Measurements from ENCODE around the gene ACSL3. TPM values are rescaled to one million over a fixed set of nuclear protein-coding genes. Genes with fewer than 3 reads are reported as not detected.

Gene ACSL3
- total RNA-seq, 1 donor from 2014 or later, result 58.7 TPM

DNA sequence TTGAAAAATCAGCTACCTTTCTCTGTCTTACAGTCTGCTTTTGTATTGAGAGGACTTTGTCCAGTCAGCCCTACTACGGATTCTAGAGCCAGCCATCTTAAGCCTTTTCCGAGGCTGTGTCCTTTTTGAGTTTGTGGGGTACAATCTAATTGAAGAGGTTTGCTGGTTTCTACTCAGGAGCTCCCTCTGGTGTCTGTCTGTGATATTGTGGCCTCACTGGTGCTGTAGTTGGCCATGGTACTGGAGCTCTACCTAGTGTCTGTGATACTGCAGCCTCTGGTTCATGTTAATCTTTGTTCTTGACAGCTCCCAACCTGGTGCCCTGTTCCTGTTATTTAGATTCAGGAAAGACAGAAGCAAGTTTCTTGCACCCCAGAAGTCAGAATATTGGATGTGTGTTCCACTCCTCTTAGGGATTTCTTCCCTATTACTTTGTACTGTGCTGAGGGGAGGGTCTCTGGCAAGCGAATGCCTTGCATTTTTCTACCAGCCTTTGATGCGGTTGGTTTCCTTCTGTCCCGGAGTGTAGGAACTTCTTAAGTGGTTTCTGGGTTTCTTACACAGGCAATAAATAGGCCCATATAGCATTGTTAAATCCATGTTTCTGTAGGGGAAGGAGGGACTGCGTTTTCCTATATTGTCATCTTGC lies 78.5 kb downstream of the ACSL3 start:
- no peak for DNase-seq (ENCODE audit: low spot score)

DNA sequence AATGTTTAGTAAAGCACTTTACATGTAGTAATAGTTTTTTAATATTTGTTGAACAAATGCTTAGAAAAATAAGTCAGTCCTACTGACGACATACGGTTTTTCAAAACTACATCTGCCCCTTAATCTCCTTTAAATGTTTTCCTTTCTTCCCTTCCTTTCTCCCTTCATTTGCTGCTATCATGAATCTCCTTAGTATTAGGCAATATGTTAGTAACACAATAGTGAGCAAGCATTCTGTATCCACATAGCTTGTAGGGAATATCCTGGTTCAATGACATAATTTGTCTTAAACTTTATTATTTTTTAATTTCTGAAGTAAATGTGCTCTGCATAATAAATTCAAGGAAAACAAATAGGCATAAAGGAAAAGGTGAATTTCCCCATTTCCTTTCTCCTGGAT lies 79.1 kb downstream of the ACSL3 start:
- DNase-seq (ENCODE audit: low spot score), result no peak

DNA sequence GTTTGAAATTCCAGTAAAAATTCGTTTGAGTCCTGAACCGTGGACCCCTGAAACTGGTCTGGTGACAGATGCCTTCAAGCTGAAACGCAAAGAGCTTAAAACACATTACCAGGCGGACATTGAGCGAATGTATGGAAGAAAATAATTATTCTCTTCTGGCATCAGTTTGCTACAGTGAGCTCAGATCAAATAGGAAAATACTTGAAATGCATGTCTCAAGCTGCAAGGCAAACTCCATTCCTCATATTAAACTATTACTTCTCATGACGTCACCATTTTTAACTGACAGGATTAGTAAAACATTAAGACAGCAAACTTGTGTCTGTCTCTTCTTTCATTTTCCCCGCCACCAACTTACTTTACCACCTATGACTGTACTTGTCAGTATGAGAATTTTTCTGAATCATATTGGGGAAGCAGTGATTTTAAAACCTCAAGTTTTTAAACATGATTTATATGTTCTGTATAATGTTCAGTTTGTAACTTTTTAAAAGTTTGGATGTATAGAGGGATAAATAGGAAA lies 80.7 kb downstream of the ACSL3 start:
- DNase-seq (ENCODE audit: low spot score), result no peak

DNA sequence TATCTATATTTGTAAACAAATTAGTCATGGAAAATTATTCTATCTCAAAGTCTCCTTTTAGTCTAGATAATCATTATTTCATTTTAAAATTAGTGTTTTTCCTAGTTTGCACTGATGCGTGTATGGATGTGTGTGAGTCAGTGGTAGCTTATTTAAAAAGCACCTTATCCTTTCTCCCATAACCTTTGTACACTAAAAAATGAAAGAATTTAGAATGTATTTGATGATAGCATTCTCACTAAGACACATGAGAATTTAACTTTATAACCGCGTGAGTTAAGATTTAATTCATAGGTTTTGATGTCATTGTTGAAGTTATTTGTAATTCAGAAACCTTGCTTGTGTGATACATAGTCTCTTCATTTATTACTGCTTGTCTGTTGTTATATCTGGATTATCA lies 81.7 kb downstream of the ACSL3 start:
- DNase-seq (ENCODE audit: low spot score), result no peak

DNA sequence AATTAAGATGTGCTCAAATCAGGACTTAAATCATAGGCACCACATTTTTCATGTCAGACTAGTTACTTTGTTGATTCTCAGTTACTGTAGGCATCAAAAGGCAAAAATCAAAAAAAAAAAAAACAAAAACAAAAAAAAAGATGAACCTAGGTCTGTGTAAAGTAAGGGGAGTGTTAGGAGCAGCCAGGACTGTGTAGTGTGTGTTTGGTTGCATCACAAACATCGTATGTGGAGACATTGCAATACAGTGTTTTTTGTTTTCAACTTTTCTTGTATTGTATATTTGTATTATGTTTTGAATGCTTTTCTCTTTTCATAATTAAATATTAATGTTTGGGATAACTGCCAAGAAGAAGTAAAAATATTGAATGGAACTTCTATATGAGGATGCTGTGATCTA lies 82.1 kb downstream of the ACSL3 start:
- DNase-seq (ENCODE audit: low spot score), result no peak

DNA sequence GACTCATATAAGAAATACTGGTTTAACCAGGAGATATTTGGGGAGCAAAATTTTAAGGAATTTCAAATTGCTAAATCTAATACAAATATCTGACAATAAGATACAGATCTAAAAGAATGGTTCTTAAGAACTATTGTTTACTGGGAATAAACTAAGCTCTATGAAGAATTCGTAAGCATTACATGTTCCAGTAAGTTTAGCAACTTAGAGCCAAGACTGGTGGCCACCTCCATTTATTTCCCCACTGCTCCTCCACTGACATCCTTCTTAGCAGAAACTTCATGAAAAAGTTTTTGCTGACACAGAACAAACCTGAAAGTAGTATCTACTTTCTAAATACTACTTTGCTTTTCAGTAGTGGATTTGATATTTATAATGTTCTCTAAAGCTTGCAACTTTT lies 83.0 kb downstream of the ACSL3 start:
- no peak for DNase-seq (ENCODE audit: low spot score)

DNA sequence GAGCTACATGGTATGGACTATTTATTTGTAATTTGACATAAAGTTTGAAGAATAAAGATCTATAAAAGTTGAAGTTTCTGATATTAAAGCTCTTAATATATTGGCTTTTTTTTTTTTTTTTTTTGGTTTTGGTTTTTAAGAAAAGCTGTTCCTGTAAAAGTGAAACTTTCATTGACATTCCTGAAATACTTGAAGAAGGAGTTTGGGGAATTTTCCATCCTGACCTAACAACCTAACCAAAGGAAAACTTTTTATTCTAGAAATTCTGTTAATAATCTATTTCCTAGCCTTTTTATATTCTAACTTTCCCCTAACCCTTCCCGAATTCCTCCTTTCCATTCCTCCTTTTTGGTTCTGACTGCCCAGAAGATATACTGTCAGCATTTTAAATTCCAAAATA lies 83.7 kb downstream of the ACSL3 start:
- no peak for DNase-seq (ENCODE audit: low spot score)

DNA sequence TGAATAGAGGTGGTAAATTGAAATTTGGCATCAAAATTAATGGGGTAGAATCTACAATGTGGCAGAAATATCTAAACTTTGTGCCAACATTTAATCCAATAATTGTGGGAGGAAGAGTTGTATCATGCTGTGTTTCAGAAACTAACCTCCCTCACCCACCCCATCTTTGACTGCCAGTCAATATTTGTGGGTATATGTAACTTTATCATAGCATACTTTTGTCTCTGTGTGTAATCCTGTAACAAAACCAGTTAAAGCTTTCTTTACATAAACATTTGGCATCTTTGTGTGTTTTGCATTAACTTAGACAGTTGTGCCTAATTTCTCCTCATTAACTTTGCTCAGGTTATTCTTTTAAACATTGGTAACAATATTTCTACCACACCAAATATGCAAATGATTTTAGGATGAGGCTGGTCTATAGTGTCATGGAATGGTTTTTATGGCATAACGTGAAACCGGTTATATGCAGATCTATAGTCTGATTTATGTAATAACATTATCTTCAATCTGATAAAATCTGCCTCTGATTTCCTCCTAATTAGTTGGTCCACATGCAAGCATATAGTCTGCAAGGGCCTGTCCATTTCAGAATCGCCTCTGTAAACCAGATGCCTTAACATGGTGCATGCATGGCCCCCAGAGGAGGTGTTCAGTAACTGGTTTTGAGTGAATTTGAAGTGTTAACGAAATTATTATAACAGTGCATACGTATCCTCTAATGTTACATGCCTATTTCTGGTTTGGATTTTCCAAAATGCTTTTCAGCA lies 84.3 kb downstream of the ACSL3 start:
- DNase-seq (ENCODE audit: low spot score), result no peak

DNA sequence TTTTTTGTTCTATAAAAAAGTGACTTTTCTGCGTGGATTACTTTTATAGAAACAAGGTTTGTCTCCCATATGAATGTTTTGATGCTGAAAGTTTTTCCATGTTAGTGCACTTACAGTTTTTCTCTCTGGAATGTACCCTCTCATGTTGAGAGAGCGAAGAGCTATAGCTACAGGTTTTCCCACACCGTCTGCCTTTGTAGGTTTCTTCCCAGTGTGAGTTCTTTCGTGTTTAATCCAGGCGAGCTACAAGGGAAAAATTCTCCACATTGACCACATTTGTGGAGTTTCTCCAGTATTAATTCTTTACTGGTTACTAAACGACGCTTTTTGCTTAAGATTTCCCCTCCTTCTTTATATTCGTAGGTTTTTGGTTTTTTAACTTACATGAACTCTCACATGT lies 85.1 kb downstream of the ACSL3 start:
- no peak for DNase-seq (ENCODE audit: low spot score)

DNA sequence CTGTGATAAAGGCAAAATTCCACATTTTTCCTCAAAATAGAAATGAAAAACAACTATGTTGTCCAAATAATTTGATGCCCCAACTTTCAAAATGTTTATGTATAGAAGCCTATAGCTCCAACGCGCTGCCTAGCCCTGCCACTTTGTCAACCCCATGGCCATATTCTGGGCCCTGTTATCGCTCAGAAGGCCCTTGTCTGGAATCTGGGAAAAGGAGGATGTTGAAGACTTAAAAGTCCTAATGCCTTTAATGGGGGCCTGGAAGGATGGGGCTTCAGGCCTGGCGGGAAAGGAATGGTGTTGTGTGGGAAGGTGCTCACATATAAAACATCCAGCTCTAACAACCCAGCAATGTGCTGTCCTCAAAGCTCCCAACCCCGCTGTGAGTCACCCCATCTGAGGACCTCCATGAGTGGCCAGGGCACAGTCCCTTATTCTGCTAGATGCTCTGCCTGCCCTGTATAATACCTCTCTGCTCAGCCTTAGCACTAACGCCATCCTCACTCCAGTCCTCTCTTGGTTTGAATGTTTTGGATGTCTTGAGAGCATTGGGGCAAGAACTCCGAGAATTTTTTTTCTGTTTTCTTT lies 86.0 kb downstream of the ACSL3 start:
- no peak for DNase-seq (ENCODE audit: low spot score)

DNA sequence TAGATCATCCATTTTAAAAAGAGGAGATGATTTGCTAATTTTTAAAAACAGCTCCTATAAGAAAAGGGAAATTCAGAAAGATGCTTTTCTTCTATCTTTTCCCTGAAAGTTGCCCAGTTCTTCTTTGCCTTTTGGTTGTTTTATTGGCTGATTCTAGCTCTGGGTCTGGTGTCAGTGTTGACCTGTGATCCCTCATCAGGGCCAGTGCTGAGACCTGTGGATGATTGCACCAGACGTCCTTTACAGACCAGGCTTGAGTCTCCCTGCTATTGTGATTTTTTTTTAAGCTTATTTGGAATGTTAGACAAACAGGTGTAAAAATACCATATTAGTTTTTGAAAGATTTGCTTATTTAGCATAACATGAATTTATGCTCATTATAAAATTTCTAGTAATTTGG lies 88.2 kb downstream of the ACSL3 start:
- no peak for DNase-seq (ENCODE audit: low spot score)

DNA sequence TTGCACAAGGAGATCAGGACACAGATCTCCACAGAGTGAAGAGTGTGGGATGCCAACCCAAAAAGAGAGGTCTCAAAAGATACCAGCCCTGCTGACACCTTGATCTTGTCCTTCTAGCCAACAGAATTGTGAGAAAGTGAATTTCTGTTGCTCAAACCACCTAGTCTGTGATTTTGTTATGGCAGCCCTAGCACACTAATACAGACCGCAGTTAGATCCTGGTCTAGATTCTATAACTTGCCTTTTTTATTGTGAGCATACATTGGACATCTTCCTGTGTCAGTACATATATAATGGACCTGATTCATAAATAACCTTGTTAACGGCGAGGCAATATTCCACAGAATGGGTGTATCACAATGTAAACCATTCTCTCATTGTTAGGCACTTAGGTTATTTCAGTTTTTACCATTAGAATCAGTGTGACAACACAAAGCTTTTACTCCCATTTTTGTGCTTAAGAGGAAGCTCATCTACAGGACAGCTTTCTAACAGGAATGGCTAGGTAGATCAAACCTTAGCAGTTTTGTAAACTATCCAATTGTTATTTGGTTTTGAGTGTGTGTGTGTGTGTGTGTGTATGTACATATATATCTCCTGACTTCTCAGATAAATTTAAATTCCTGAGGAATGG lies 89.0 kb downstream of the ACSL3 start:
- DNase-seq (ENCODE audit: low spot score), result no peak

DNA sequence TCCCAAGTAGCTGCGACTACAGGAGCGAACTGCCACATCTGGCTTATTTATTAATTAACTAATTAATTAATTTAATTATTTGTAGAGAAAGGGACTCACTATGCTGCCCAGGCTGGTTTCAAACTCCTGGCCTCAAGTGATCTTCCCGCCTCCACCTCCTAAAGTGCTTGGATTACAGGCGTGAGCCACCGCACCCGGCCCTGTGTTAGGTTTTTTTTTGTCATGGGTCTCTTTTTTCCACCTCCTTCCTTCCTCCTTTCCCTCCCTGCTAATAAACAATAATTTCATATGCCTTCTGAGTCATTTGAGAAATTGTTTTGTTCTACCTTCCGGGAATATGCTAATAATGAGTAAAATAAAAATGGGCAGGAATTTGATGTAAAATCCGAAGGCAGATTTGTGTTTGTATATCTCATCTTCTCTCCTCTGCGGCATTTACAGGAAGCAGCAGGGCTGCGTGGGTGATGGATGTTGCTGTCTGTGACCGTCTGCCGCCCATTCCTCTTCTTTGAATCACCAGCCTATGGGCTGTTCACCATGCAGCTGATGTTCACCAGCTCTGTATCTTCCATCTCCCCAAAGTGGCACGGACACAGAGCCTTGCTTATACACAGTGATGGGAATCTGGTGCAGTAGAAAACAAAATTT lies 89.9 kb downstream of the ACSL3 start:
- DNase-seq (ENCODE audit: low spot score), result no peak

DNA sequence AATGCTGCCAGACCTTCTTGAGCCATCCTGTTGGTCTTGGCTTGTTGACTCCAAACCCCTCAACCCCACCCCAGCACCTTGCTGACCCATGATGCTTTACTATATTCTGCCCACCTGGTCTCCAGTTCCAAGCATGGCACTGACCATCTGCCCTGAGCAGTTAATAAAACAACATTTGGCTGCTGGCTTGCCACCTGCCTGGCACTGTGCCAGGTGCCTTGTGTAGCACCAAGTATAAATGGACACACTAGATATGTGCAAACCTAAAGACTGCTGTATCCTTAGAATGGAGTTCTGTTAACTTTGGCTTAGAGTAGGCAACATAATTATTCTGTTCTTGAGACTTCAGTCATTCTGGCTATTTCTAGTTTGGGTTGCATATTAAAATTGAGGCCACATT lies 91.4 kb downstream of the ACSL3 start:
- DNase-seq (ENCODE audit: low spot score), result no peak

DNA sequence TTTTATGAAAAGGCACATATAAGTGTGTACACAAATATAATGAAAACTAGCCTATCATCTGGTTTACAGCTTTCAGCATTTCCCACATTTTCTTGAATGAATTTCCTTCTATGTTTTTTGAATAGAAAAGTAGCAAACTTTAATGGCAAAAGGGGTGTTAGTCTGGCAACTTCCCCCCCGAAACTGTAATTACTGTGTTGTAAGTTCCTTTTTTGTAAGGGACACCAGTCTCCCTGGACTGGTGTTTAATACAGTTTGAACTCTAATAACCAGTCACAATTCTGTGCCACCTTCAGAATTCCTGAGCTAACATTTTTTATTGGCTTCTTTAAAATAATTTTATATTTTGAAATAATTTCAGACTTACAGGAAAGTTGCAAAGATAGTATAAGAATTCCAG lies 94.2 kb downstream of the ACSL3 start:
- DNase-seq (ENCODE audit: low spot score), result no peak

DNA sequence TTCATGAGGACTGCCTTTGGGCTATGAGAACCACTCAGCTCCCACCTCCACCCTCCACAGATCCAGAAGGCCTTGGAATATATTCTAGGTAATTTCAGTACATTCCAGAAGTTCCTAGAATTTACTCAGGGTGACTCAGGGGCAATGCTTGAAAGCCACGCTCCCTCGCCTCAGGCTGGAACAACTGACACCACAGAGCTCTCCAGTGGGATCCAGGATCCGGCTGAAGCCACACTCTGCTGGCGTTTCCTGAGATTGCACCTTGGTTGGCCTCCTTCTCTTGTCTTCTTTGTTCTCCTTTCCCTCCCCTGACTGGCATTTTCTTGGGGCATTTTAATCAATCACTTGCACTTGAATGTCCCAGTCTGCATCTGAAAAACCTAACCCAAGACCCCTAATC lies 98.5 kb downstream of the ACSL3 start:
- no peak for DNase-seq (ENCODE audit: low spot score)

DNA sequence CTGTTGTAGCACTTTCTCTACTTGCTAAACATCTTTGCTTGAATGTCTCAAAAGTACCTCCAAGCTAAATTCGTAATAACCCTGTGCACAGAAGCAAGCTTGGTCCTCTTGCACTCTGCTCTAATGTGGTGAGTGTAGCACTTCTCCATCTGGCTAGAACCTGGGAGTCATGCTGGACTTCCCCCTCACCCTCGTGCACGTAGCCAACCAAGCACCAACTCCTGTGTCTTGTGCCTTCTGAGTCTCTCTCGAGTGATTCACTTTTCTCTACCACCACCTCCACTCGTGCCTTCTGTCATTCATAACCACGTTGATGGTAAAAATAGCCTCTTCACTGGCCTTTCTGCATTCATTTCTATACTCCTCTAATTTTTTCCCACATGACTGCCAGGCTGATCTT lies 99.3 kb downstream of the ACSL3 start:
- no peak for DNase-seq (ENCODE audit: low spot score)

DNA sequence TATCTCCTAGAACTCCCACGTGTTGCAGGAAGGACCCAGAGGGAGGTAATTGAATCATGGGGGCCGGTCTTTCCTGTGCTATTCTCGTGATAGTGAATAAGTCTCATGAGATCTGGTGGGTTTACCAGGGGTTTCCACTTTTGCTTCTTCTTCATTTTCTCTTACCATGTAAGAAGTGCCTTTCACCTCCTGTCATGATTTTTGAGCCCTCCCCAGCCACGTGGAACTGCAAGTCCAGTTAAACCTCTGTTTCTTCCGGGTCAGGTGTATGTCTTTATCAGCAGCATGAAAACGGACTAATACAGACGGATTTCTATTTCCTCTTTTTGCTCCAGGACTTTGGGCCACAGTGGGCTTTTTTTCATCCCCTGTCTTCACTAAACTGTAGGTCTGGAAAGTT lies 102.8 kb downstream of the ACSL3 start:
- no peak for DNase-seq (ENCODE audit: low spot score)

DNA sequence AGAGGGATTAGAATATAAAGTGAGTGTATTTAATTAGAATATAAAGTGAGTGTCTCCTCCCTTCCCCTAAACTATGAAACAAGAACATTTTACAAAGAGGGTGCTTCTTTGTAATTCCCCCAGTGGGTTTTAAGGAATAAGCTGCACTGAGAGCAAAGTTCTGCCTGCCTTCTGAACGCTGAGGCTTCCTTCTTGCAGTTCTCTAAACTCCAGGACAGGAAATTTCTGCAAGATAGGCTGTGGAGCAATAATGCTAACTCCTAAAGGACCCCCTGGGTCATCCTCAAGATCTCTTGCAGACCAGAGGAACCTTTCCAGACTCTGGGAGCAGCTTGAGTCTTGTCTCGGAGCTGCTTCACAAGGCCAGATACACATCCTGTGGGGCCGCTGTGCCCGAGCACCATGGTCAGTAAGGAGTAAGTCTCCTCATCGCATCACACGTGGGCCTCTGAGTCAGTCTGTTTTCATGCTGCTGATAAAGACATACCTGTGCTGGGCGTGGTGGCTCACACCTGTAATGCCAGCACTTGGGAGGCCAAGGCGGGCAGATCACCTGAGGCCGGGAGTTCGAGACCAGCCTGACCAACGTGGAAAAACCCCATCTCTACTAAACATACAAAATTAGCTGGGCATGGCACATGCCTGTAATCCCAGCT lies 103.7 kb downstream of the ACSL3 start:
- DNase-seq (ENCODE audit: low spot score), result no peak

DNA sequence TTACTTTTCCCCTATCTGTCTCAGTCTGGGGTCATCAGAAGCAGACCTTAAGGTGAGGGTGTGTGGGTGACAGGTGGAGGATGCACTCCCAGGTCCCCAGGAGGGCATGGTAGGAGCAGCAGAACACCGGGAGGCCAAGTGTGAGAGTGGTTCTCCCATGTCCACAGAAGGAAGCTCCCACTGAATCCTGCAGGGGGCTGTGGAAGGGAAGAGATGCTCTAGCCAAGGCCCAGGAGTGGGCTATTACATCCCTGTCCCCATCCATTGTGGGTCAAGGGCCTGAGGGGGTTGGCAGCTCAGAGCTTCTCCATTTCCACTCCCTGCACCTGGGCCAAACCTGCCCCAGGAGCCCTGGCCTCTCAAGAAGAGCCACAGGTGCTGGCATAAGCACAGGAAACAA lies 104.7 kb downstream of the ACSL3 start:
- DNase-seq (ENCODE audit: low spot score), result no peak

DNA sequence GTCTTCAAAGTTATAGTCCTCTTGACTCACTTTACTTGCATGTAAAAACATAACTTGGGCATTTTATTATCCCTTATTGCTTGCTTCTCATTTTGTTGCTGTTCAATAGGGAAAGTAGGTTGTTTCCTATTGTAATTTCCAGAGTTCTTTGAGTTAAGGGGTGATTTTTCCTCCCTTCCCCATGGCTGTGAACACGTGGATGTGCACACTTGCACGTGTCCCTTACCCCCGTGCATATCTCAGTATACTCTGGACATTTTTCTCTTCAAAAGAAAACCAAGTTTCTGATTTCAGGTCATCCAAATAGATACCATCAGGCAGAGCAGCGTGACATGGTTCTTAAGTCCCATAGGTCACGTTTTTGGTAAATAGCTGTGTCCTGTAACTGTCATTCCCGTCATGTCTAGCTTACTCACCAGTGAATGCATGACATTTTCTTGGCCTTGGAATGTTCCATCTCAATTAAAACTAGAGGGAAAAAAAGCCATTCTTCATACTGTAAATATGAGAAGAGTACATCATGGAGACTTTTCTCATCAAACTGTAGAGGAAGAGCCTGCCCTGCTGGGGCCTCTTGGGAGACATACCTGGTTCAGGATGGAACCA lies 107.8 kb downstream of the ACSL3 start:
- no peak for DNase-seq (ENCODE audit: low spot score)

All from mesenteric fat pad (tissue), 1 donor.